WTC11 (cell line): ENCODE results near the gene SMARCB1. TPM values are rescaled to one million over a fixed set of nuclear protein-coding genes. Genes with fewer than 3 reads are reported as not detected.

Source experiments
- ATAC-seq: fragments of 200-7000 bp; cut with Tn5 transposase; 2 replicates; pipeline ENCODE4 v1.10.0; 2021; ENCODE audit warnings: mild to moderate bottlenecking, moderate library complexity
- CTCF ChIA-PET: fragments of 300-600 bp; sonication (Branson Sonifier 250); formaldehyde crosslinking; loops from one replicate; lab custom pipeline; 2021; ENCODE audit warnings: antibody characterized with exemption; lab: Charles Lee
- POLR2A ChIA-PET: fragments of 350-600 bp; sonication (Branson Sonifier 250); formaldehyde crosslinking; loops from one replicate; lab custom pipeline; 2021; ENCODE audit warnings: antibody characterized with exemption; lab: Charles Lee
- DNase-seq: peaks from one replicate; pipeline ENCODE4 v3.0.0; 2021; ENCODE audit warnings: low spot score
- H3K27ac Mint-ChIP-seq: 2 replicates; pipeline ENCODE4 v1.8.0; 2021; ENCODE audit warnings: mixed read lengths
- H3K27me3 Mint-ChIP-seq: 2 replicates; pipeline ENCODE4 v1.8.0; 2021; ENCODE audit warnings: low read depth, mild to moderate bottlenecking, moderate library complexity, mixed read lengths
- H3K36me3 Mint-ChIP-seq: 2 replicates; pipeline ENCODE4 v1.8.0; 2021; ENCODE audit warnings: mixed read lengths
- H3K4me1 Mint-ChIP-seq: 2 replicates; pipeline ENCODE4 v1.8.0; 2022; ENCODE audit warnings: mixed read lengths
- H3K4me3 Mint-ChIP-seq: 2 replicates; pipeline ENCODE4 v1.8.0; 2021; ENCODE audit warnings: mild to moderate bottlenecking, moderate library complexity, mixed read lengths
- H3K9me3 Mint-ChIP-seq: 2 replicates; pipeline ENCODE4 v1.8.0; 2021; ENCODE audit warnings: mixed read lengths
- FOXP1 ChIP-seq: sonication (generic); formaldehyde crosslinking; IDR thresholded peaks from 2 replicates; pipeline ENCODE4 v1.8.0; 2022; ENCODE audit warnings: missing genetic modification reagents, mild to moderate bottlenecking, moderate library complexity, borderline replicate concordance
- FOXP4 ChIP-seq: sonication (generic); formaldehyde crosslinking; IDR thresholded peaks from 2 replicates; pipeline ENCODE4 v1.8.0; 2022; ENCODE audit warnings: mild to moderate bottlenecking, missing genetic modification reagents
- SOX15 ChIP-seq: fragments of 250-450 bp; sonication (Bioruptor Pico); IDR thresholded peaks from 2 replicates; pipeline ENCODE4 v1.9.0; 2021; ENCODE audit warnings: mild to moderate bottlenecking
- SP1 ChIP-seq: sonication (generic); formaldehyde crosslinking; conservative IDR thresholded peaks from 2 replicates; pipeline ENCODE4 v1.8.1; 2022; ENCODE audit warnings: missing genetic modification reagents
- USF1 ChIP-seq: sonication (generic); formaldehyde crosslinking; IDR thresholded peaks from 2 replicates; pipeline ENCODE4 v1.8.0; 2022; ENCODE audit warnings: mild to moderate bottlenecking, missing genetic modification reagents
- ZNF138 ChIP-seq: sonication (generic); formaldehyde crosslinking; conservative IDR thresholded peaks from 2 replicates; pipeline ENCODE4 v1.8.1; 2022; ENCODE audit warnings: mild to moderate bottlenecking, moderate library complexity, missing genetic modification reagents
- ZNF263 ChIP-seq: sonication (generic); formaldehyde crosslinking; IDR thresholded peaks from 2 replicates; pipeline ENCODE4 v1.8.1; 2022; ENCODE audit warnings: low read depth, mild to moderate bottlenecking, moderate library complexity, missing genetic modification reagents
- ZNF396 ChIP-seq: fragments of 250-450 bp; sonication (Bioruptor Pico); IDR thresholded peaks from 2 replicates; pipeline ENCODE4 v1.8.0; 2021; ENCODE audit warnings: mild to moderate bottlenecking, moderate library complexity, borderline replicate concordance
- total RNA-seq: library from RNA; stranded (reverse); gene quantifications from 3 replicates; pipeline ENCODE4 v1.2.3, GENCODE V29; 2021
- TF ChIP-seq, protein P1 (sequence below): sonication (generic); formaldehyde crosslinking; IDR thresholded peaks from 2 replicates; pipeline ENCODE4 v1.8.1; 2022; ENCODE audit warnings: mild to moderate bottlenecking, moderate library complexity, missing genetic modification reagents
- TF ChIP-seq, protein P2 (sequence below): fragments of 250-450 bp; sonication (Bioruptor Pico); IDR thresholded peaks from 2 replicates; pipeline ENCODE4 v1.9.0; 2021; ENCODE audit warnings: mild to moderate bottlenecking, borderline replicate concordance
- TF ChIP-seq, protein P3 (sequence below): sonication (generic); formaldehyde crosslinking; conservative IDR thresholded peaks from 2 replicates; pipeline ENCODE4 v1.8.1; 2023; ENCODE audit warnings: mild to moderate bottlenecking, low read depth, missing genetic modification reagents, moderate library complexity

SMARCB1 gene
- total RNA-seq, 1 experiment from 2014 or later = 135 TPM

DNA sequence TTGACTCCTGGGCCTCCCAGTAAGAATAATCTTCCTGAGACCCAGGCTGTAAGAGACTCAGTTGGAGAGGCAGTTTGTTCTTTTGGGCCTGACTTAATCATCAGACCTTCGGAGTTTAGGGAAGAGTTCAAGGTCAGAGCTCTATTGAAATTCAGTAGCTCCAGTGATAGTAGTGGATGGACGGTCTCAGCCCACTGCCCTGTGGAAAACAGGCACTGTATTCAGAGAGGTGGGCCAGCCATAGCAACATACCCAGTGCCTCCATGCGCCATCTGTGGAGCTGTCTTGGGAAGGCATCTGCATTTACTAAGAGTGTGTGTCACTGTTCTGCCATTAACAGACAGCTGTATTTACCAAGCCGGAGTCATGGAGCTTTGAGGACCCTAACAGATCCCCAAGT, 2.9 kb downstream of the SMARCB1 start:
- Mint-ChIP-seq H3K9me3 (no peaks in the 10 kb centered on the region), H3K4me3 (no peak overlapping the region)
- CTCF ChIA-PET = interaction anchor here (0.6 to 2.4 kb wide), 7 partner anchors 19 to 146 kb away, joined by 3 to 17 read pairs (median 4); partner anchors contain the start of gene CHCHD10

More for the DNA sequence above, 2.9 kb downstream of the SMARCB1 start:
- peaks cover 30% of the 10 kb centered on the region for H3K4me1 Mint-ChIP-seq
- POLR2A ChIA-PET = no interaction called here
- H3K27ac Mint-ChIP-seq = peak overlapping the region; percentile 61
- TF ChIP-seq FOXP1 (CRISPR knock-in tag) (no peak), SOX15 (CRISPR knock-in tag) (no peak), SP1 (no peak), ZNF138 (CRISPR knock-in tag) (no peak), ZNF263 (CRISPR knock-in tag) (no peak), FOXP4 (CRISPR knock-in tag) (no peak), USF1 (CRISPR knock-in tag) (no peak), ZNF396 (no peak)
- TF ChIP-seq, protein P1, sequence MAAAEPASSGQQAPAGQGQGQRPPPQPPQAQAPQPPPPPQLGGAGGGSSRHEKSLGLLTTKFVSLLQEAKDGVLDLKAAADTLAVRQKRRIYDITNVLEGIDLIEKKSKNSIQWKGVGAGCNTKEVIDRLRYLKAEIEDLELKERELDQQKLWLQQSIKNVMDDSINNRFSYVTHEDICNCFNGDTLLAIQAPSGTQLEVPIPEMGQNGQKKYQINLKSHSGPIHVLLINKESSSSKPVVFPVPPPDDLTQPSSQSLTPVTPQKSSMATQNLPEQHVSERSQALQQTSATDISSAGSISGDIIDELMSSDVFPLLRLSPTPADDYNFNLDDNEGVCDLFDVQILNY (CRISPR knock-in tag) = no peak
- TF ChIP-seq, protein P2, sequence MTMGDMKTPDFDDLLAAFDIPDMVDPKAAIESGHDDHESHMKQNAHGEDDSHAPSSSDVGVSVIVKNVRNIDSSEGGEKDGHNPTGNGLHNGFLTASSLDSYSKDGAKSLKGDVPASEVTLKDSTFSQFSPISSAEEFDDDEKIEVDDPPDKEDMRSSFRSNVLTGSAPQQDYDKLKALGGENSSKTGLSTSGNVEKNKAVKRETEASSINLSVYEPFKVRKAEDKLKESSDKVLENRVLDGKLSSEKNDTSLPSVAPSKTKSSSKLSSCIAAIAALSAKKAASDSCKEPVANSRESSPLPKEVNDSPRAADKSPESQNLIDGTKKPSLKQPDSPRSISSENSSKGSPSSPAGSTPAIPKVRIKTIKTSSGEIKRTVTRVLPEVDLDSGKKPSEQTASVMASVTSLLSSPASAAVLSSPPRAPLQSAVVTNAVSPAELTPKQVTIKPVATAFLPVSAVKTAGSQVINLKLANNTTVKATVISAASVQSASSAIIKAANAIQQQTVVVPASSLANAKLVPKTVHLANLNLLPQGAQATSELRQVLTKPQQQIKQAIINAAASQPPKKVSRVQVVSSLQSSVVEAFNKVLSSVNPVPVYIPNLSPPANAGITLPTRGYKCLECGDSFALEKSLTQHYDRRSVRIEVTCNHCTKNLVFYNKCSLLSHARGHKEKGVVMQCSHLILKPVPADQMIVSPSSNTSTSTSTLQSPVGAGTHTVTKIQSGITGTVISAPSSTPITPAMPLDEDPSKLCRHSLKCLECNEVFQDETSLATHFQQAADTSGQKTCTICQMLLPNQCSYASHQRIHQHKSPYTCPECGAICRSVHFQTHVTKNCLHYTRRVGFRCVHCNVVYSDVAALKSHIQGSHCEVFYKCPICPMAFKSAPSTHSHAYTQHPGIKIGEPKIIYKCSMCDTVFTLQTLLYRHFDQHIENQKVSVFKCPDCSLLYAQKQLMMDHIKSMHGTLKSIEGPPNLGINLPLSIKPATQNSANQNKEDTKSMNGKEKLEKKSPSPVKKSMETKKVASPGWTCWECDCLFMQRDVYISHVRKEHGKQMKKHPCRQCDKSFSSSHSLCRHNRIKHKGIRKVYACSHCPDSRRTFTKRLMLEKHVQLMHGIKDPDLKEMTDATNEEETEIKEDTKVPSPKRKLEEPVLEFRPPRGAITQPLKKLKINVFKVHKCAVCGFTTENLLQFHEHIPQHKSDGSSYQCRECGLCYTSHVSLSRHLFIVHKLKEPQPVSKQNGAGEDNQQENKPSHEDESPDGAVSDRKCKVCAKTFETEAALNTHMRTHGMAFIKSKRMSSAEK (CRISPR knock-in tag) = no peak
- TF ChIP-seq, protein P3, sequence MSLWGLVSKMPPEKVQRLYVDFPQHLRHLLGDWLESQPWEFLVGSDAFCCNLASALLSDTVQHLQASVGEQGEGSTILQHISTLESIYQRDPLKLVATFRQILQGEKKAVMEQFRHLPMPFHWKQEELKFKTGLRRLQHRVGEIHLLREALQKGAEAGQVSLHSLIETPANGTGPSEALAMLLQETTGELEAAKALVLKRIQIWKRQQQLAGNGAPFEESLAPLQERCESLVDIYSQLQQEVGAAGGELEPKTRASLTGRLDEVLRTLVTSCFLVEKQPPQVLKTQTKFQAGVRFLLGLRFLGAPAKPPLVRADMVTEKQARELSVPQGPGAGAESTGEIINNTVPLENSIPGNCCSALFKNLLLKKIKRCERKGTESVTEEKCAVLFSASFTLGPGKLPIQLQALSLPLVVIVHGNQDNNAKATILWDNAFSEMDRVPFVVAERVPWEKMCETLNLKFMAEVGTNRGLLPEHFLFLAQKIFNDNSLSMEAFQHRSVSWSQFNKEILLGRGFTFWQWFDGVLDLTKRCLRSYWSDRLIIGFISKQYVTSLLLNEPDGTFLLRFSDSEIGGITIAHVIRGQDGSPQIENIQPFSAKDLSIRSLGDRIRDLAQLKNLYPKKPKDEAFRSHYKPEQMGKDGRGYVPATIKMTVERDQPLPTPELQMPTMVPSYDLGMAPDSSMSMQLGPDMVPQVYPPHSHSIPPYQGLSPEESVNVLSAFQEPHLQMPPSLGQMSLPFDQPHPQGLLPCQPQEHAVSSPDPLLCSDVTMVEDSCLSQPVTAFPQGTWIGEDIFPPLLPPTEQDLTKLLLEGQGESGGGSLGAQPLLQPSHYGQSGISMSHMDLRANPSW (CRISPR knock-in tag) = no peak
- ATAC-seq (0 out of 2 replicates have a peak, but pooled peaks have one; percentile 7), DNase-seq (no peak)
- no peaks in the 10 kb centered on the region for H3K27me3 Mint-ChIP-seq
- H3K36me3 Mint-ChIP-seq = peaks cover 37% of the 10 kb centered on the region
